G401.6 (cell line): Measurements from ENCODE around the gene TBC1D4.
"Not testable (repeated sequence)": the region's sequence is repeated elsewhere in the genome, so short reads cannot be mapped to it uniquely, and the experiment has no call there.

Experiments
- FAIRE-seq: peaks from 2 replicates; lab custom pipeline; 2012; peaks lifted over from hg19 to GRCh38; lab: Jason Lieb, UNC

TBC1D4 gene

GRCh38 chr13:75258159-75258782 is 223.7 kb downstream of the TBC1D4 start:
- no peak for FAIRE-seq

DNA sequence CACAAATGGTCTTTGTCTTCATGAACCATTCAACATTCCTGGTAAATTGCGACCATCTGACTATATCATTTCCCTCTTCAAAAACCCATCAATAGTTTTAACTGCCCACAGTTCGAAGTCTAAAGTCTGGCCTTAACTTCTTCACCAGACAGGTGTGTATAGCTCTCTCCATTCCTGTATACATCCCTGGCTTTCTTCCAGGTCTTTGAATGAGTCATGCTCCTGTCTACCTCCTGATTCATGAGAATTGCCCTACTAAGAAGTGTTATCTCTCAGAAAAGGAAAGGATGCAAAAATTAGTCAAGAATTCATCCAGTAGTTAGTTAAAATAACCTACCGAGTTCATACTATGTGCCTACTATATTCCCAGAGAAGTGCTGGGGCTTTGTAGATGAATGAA is 225.0 kb downstream of the TBC1D4 start:
- no peak for FAIRE-seq

- no peak for FAIRE-seq
Observed at GRCh38 chr13:75255653-75256052, 226.3 kb downstream of the TBC1D4 start.

GRCh38 chr13:75255147-75255546 is 226.8 kb downstream of the TBC1D4 start:
- no peak for FAIRE-seq

- FAIRE-seq: no peak
Observed at GRCh38 chr13:75251188-75251587, 230.8 kb downstream of the TBC1D4 start.

GRCh38 chr13:75250526-75251178 is 231.3 kb downstream of the TBC1D4 start:
- FAIRE-seq: no peak

- FAIRE-seq: not testable (repeated sequence)
Observed at GRCh38 chr13:75245578-75245977, 236.4 kb downstream of the TBC1D4 start.

DNA sequence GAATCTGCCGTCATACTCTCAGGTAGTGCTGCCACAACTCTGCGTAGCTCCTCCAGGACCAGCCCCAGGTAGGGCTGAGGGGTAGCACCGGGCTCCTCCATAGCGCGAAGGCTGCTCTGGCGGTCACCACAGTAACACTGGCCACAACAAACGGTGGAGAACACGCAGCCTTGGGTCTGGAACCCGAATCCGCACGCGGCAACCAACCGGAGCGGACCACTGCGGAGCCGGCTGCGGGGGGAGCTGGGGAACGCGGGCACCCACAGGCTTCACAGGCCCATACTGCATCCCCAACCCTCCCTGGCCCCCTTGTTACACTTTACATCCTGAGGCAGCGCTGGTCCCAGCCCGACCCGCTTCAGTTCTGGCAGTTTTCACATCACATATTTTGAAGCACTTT is 241.7 kb downstream of the TBC1D4 start:
- not testable (repeated sequence) for FAIRE-seq

GRCh38 chr13:75236774-75237173 is 245.2 kb downstream of the TBC1D4 start:
- FAIRE-seq: no peak
